IMR-90 (cell line): Measurements from ENCODE around the gene ADAMTSL2. TPM values are rescaled to one million over a fixed set of nuclear protein-coding genes. Genes with fewer than 3 reads are reported as not detected.

Experiments
- ATAC-seq: fragments of 200-7000 bp; cut with Tn5 transposase; 2 replicates; pipeline ENCODE4 v1.9.1; 2020; ENCODE audit warnings: low read depth, mild to moderate bottlenecking, moderate library complexity
- BruUV-seq: library from RNA; stranded (reverse); fragments of 400-500 nt; replicated peaks from 2 replicates; lab custom pipeline; 2021; lab: Mats Ljungman, UMichigan
- CTCF ChIA-PET: fragments of 300-600 bp; formaldehyde crosslinking; extraction: SDS; loops from one replicate; lab custom pipeline; 2021; ENCODE audit warnings: antibody characterized with exemption; lab: Yijun Ruan, JAX
- POLR2A ChIA-PET: fragments of 300-600 bp; sonication (Branson Sonifier 250); formaldehyde crosslinking; loops from one replicate; lab custom pipeline; 2022; ENCODE audit warnings: antibody characterized with exemption; ENCODE audit not compliant: unreplicated experiment; lab: Charles Lee
- DNase-seq: peaks from one replicate; pipeline ENCODE4 v3.0.0; 2013
- H2AFZ ChIP-seq: replicated peaks from 2 replicates; pipeline ENCODE3; 2013; ENCODE audit warnings: low read length, mild to moderate bottlenecking; ENCODE audit not compliant: poor library complexity
- H2AK5ac ChIP-seq: 2 replicates; pipeline ENCODE4 v1.6.1; 2013; ENCODE audit warnings: low read depth, low read length, inconsistent platforms
- H2AK9ac ChIP-seq: replicated peaks from 2 replicates; pipeline ENCODE3; 2013; ENCODE audit warnings: mild to moderate bottlenecking, low read depth, low read length, moderate library complexity; ENCODE audit not compliant: poor library complexity
- H2BK120ac ChIP-seq: 2 replicates; pipeline ENCODE4 v1.6.1; 2013; ENCODE audit warnings: low read depth, low read length, inconsistent platforms
- H2BK15ac ChIP-seq: 3 replicates; pipeline ENCODE4 v1.6.1; 2013; ENCODE audit warnings: low read depth, low read length, inconsistent platforms
- H2BK20ac ChIP-seq: 2 replicates; pipeline ENCODE4 v1.6.1; 2013; ENCODE audit warnings: low read depth, mild to moderate bottlenecking, inconsistent platforms, low read length, moderate library complexity
- H2BK5ac ChIP-seq: 2 replicates; pipeline ENCODE4 v1.6.1; 2013; ENCODE audit warnings: mild to moderate bottlenecking, low read depth, low read length, inconsistent platforms; ENCODE audit not compliant: poor library complexity, severe bottlenecking
- H3K14ac ChIP-seq: replicated peaks from 2 replicates; pipeline ENCODE4 v1.6.1; 2013; ENCODE audit warnings: low read depth, low read length, inconsistent platforms
- H3K18ac ChIP-seq: 2 replicates; pipeline ENCODE4 v1.6.1; 2013; ENCODE audit warnings: low read depth, low read length, control low read depth
- H3K23ac ChIP-seq: 2 replicates; pipeline ENCODE4 v1.6.1; 2013; ENCODE audit warnings: low read depth, low read length, inconsistent platforms
- H3K27ac ChIP-seq: 2 replicates; pipeline ENCODE4 v1.5.1; 2013; ENCODE audit warnings: mild to moderate bottlenecking, control low read depth, low read length; ENCODE audit not compliant: insufficient read depth
- H3K27me3 ChIP-seq: 2 replicates; pipeline ENCODE4 v1.6.1; 2013; ENCODE audit warnings: low read length; ENCODE audit not compliant: control insufficient read depth, insufficient read depth
- H3K36me3 ChIP-seq: 2 replicates; pipeline ENCODE4 v1.6.1; 2013; ENCODE audit warnings: low read length, mixed read lengths; ENCODE audit not compliant: control insufficient read depth, insufficient read depth
- H3K4ac ChIP-seq: 2 replicates; pipeline ENCODE4 v1.6.1; 2013; ENCODE audit warnings: low read depth, low read length, inconsistent platforms
- H3K4me1 ChIP-seq: 2 replicates; pipeline ENCODE4 v1.6.1; 2013; ENCODE audit warnings: low read length, mixed read lengths; ENCODE audit not compliant: control insufficient read depth, insufficient read depth
- H3K4me2 ChIP-seq: 2 replicates; pipeline ENCODE4 v1.6.1; 2013; ENCODE audit warnings: low read depth, mild to moderate bottlenecking, control low read depth, low read length, moderate library complexity
- H3K4me3 ChIP-seq: 2 replicates; pipeline ENCODE4 v1.5.1; 2013; ENCODE audit warnings: low read depth, mild to moderate bottlenecking, control low read depth, low read length, moderate library complexity; ENCODE audit not compliant: insufficient read depth
- H3K56ac ChIP-seq: 2 replicates; pipeline ENCODE4 v1.6.1; 2013; ENCODE audit warnings: low read length, inconsistent platforms; ENCODE audit not compliant: insufficient read depth; ENCODE audit errors: extremely low read depth
- H3K79me1 ChIP-seq, 2 experiments: 2 replicates each; pipeline ENCODE4 v1.6.1; 2013; ENCODE audit warnings: low read length in 2 of 2, inconsistent platforms in 1 of 2, low read depth in 1 of 2
- H3K9ac ChIP-seq: 2 replicates; pipeline ENCODE4 v1.6.1; 2013; ENCODE audit warnings: low read depth, low read length, control low read depth
- H3K9me1 ChIP-seq: 2 replicates; pipeline ENCODE4 v1.6.1; 2013; ENCODE audit warnings: low read length, inconsistent platforms; ENCODE audit not compliant: insufficient read depth
- H3K9me3 ChIP-seq: 2 replicates; pipeline ENCODE4 v1.6.1; 2013; ENCODE audit warnings: low read length; ENCODE audit not compliant: control insufficient read depth, insufficient read depth
- H4K20me1 ChIP-seq: 2 replicates; pipeline ENCODE4 v1.6.1; 2013; ENCODE audit warnings: low read length, inconsistent platforms; ENCODE audit not compliant: insufficient read depth
- H4K5ac ChIP-seq: 2 replicates; pipeline ENCODE4 v1.6.1; 2013; ENCODE audit warnings: mild to moderate bottlenecking, low read depth, low read length, control low read depth
- H4K8ac ChIP-seq, 2 experiments: 2 replicates each; pipeline ENCODE4 v1.6.1; 2013; ENCODE audit warnings: low read depth in 2 of 2, low read length in 2 of 2, control low read depth in 1 of 2, inconsistent platforms in 1 of 2
- H4K91ac ChIP-seq: 2 replicates; pipeline ENCODE4 v1.6.1; 2013; ENCODE audit warnings: low read depth, low read length, inconsistent platforms; ENCODE audit not compliant: insufficient read depth
- BHLHE40 ChIP-seq: fragments of 150-350 bp; IDR thresholded peaks from 2 replicates; pipeline ENCODE4 v1.6.1; 2016; ENCODE audit warnings: mild to moderate bottlenecking, low read depth, low read length
- CEBPB ChIP-seq: IDR thresholded peaks from 2 replicates; pipeline ENCODE4 v1.6.1; 2012; ENCODE audit warnings: low read depth, low read length, improper control_type of control experiment
- CHD1 ChIP-seq: IDR thresholded peaks from 2 replicates; pipeline ENCODE4 v1.6.1; 2012; ENCODE audit warnings: low read depth, low read length, improper control_type of control experiment
- FOS ChIP-seq: fragments of 150-350 bp; IDR thresholded peaks from 2 replicates; pipeline ENCODE4 v1.6.1; 2016; ENCODE audit warnings: low read depth, low read length
- MAZ ChIP-seq: IDR thresholded peaks from 2 replicates; pipeline ENCODE4 v1.6.1; 2012; ENCODE audit warnings: low read depth, mild to moderate bottlenecking, low read length, improper control_type of control experiment, moderate library complexity, borderline replicate concordance
- MXI1 ChIP-seq: IDR thresholded peaks from 2 replicates; pipeline ENCODE4 v1.6.1; 2012; ENCODE audit warnings: low read depth, mild to moderate bottlenecking, low read length, moderate library complexity, borderline replicate concordance
- NFE2L2 ChIP-seq: fragments of 150-350 bp; IDR thresholded peaks from 2 replicates; pipeline ENCODE4 v1.6.1; 2016; ENCODE audit warnings: low read depth, mild to moderate bottlenecking, low read length
- POLR2A ChIP-seq: IDR thresholded peaks from 2 replicates; pipeline ENCODE4 v1.6.1; 2012; ENCODE audit warnings: mild to moderate bottlenecking, low read depth, low read length
- RAD21 ChIP-seq: IDR thresholded peaks from 2 replicates; pipeline ENCODE4 v1.6.1; 2012; ENCODE audit warnings: low read length, improper control_type of control experiment
- RFX5 ChIP-seq: IDR thresholded peaks from 2 replicates; pipeline ENCODE4 v1.8.0; 2012; ENCODE audit warnings: low read depth, mild to moderate bottlenecking, low read length, moderate library complexity
- SMC3 ChIP-seq: fragments of 150-350 bp; IDR thresholded peaks from 2 replicates; pipeline ENCODE4 v1.6.1; 2016; ENCODE audit warnings: low read depth, mild to moderate bottlenecking, antibody characterized with exemption, low read length, moderate library complexity
- WGBS, 2 experiments: methylation state at CpG; one replicate each; pipeline versions ENCODE4 v1.1.5 to v1.1.7; 2013; ENCODE audit warnings: missing lambda C conversion rate in 2 of 2; ENCODE audit not compliant: insufficient read length in 1 of 2; ENCODE audit errors: extremely low coverage in 2 of 2; 5-methylcytosine and 5-hydroxymethylcytosine counted together
- dilution Hi-C: fragments of 300-500 bp; cut with HindIII; formaldehyde crosslinking; loops from one replicate; pipeline ENCODE4 v1.14.3; 2018; ENCODE audit warnings: low sequenced_read_pairs; ENCODE audit not compliant: unreplicated experiment
- in situ Hi-C: fragments of 300-500 bp; cut with MboI; formaldehyde crosslinking; loops from 3 replicates; pipeline ENCODE4 v1.14.3; 2019; ENCODE audit warnings: low sequenced_read_pairs, inconsistent platforms, mixed read lengths
- intact Hi-C: fragments of 100-400 bp; cut with micrococcal nuclease; formaldehyde crosslinking; loops from 2 replicates; pipeline ENCODE4 v1.10.0; 2022
- polyA plus RNA-seq, 3 experiments: library from polyadenylated mRNA; depleted of rRNA; stranded (reverse); fragments of >200 nt; gene quantifications; 2 replicates each; pipeline ENCODE4 v1.2.3, GENCODE V29; 2012; ENCODE audit warnings: low replicate concordance in 1 of 3
- total RNA-seq: library from RNA; depleted of rRNA; stranded (reverse); fragments of >200 nt; gene quantifications from 2 replicates; pipeline ENCODE4 v1.2.3, GENCODE V29; 2012
- TF ChIP-seq, protein P1 (sequence below): fragments of 150-350 bp; IDR thresholded peaks from 2 replicates; pipeline ENCODE4 v1.6.1; 2017; ENCODE audit warnings: mild to moderate bottlenecking, antibody characterized with exemption, low read length, low read depth

Gene ADAMTSL2
- total and polyA plus RNA-seq, 2 of the 4 experiments (the other 2 are of a cell fraction): not detected

DNA sequence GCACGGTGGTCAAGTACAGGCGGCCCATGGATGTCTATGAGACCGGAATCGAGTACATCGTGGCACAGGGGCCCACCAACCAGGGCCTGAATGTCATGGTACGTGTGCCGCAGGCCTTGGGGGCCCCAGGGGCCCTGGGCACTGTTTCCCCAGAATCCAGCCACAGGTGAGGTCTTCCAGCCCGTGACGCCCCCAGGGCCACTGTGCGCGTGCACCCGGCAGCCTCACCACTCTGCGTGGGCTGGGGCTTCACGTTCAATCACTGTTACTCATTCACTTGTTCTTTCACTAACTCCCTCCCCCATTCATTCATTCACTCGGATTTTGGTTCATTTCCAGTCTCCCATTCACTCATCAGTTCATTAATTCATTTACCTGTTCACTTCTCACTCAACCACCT, 12.6 kb downstream of the ADAMTSL2 start:
- Histone ChIP-seq H2AK9ac (no peak overlapping the region), H3K27me3 (peaks cover 56% of the 10 kb centered on the region), H3K4ac (no peak overlapping the region), H2BK5ac (no peak overlapping the region), H3K4me2 (no peak overlapping the region), H3K56ac (no peak overlapping the region), H2BK20ac (no peak overlapping the region), H2AFZ (no peak overlapping the region), H3K23ac (no peak overlapping the region), H3K36me3 (no peaks in the 10 kb centered on the region), H2BK120ac (no peak overlapping the region), H4K8ac (no peak overlapping the region), H3K14ac (no peak overlapping the region), H3K27ac (no peak overlapping the region), H3K79me1 (no peaks in the 10 kb centered on the region), H3K9me3 (no peaks in the 10 kb centered on the region), H3K4me1 (no peaks in the 10 kb centered on the region), H4K91ac (no peak overlapping the region), H2AK5ac (no peak overlapping the region), H2BK15ac (no peak overlapping the region), H3K18ac (no peak overlapping the region), H3K9me1 (no peaks in the 10 kb centered on the region), H4K5ac (no peak overlapping the region), H3K4me3 (no peak overlapping the region), H4K20me1 (no peaks in the 10 kb centered on the region), H3K9ac (no peak overlapping the region)
- DNase-seq (no peak), ATAC-seq (no peak)
- BruUV-seq: no TSS peak
- intact Hi-C loops: no loop called here
- TF ChIP-seq NFE2L2 (no peak), FOS (no peak), RAD21 (no peak), POLR2A (no peak), MXI1 (no peak), MAZ (no peak), RFX5 (no peak), CHD1 (no peak), BHLHE40 (no peak), SMC3 (no peak), CEBPB (no peak)
- TF ChIP-seq, protein P1, sequence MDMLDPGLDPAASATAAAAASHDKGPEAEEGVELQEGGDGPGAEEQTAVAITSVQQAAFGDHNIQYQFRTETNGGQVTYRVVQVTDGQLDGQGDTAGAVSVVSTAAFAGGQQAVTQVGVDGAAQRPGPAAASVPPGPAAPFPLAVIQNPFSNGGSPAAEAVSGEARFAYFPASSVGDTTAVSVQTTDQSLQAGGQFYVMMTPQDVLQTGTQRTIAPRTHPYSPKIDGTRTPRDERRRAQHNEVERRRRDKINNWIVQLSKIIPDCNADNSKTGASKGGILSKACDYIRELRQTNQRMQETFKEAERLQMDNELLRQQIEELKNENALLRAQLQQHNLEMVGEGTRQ: no peak
- dilution Hi-C loops: no loop called here
- in situ Hi-C loops: no loop called here
- ChIA-PET POLR2A (no interaction called here), CTCF (no interaction called here)
- 84% methylated on average over 13 of the region's 15 CpGs; no CpG with 5 or more reads in 1 of the 2 experiments for WGBS, 2 experiments
